ENCODE data around the gene GCK.

GCK gene

GRCh38 chr7:44163591-44163990 lies 25.6 kb downstream of the GCK start:
- Histone ChIP-seq H3K9ac (no peak overlapping the region), H3K4me2 (no peak overlapping the region), H3K36me3 (ENCODE audit: insufficient read depth) (no peaks in the 10 kb centered on the region), H2AFZ (ENCODE audit: low read depth) (no peak overlapping the region), H3K27ac (no peak overlapping the region), H3K4me3 (IDR thresholded peaks at IDR 0.05; ENCODE audit: insufficient read depth, low read depth, low read length) (no peak overlapping the region), H3K27me3 (ENCODE audit: insufficient read depth, low read depth) (no peaks in the 10 kb centered on the region), H3K4me1 (ENCODE audit: low read depth, poor library complexity, severe bottlenecking) (no peaks in the 10 kb centered on the region), H4K20me1 (ENCODE audit: insufficient read depth) (no peaks in the 10 kb centered on the region), H3K79me2 (ENCODE audit: insufficient read depth, low read depth) (no peaks in the 10 kb centered on the region)
- TF ChIP-seq CTCF (conservative IDR thresholded peaks at IDR 0.05; ENCODE audit: low read depth, low read length), result no peak

GRCh38 chr7:44162785-44163395 lies 26.3 kb downstream of the GCK start:
- no peak overlapping the region for H3K4me2 ChIP-seq
- no peak overlapping the region for H3K27ac ChIP-seq
- no peak for TF ChIP-seq CTCF (conservative IDR thresholded peaks at IDR 0.05; ENCODE audit: low read depth, low read length)
- no peak overlapping the region for H3K4me3 ChIP-seq (IDR thresholded peaks at IDR 0.05; ENCODE audit: insufficient read depth, low read depth, low read length)
- no peak overlapping the region for H3K9ac ChIP-seq
- H3K27me3 ChIP-seq (ENCODE audit: insufficient read depth, low read depth), result no peaks in the 10 kb centered on the region
- no peak overlapping the region for H2AFZ ChIP-seq (ENCODE audit: low read depth)
- no peaks in the 10 kb centered on the region for H4K20me1 ChIP-seq (ENCODE audit: insufficient read depth)
- no peaks in the 10 kb centered on the region for H3K36me3 ChIP-seq (ENCODE audit: insufficient read depth)
- H3K79me2 ChIP-seq (ENCODE audit: insufficient read depth, low read depth), result no peaks in the 10 kb centered on the region
- no peaks in the 10 kb centered on the region for H3K4me1 ChIP-seq (ENCODE audit: low read depth, poor library complexity, severe bottlenecking)

GRCh38 chr7:44162179-44162578 lies 27.1 kb downstream of the GCK start:
- Histone ChIP-seq H3K36me3 (ENCODE audit: insufficient read depth) (no peaks in the 10 kb centered on the region), H3K79me2 (ENCODE audit: insufficient read depth, low read depth) (no peaks in the 10 kb centered on the region), H2AFZ (ENCODE audit: low read depth) (no peak overlapping the region), H3K27me3 (ENCODE audit: insufficient read depth, low read depth) (no peaks in the 10 kb centered on the region), H3K4me3 (IDR thresholded peaks at IDR 0.05; ENCODE audit: insufficient read depth, low read depth, low read length) (no peak overlapping the region), H4K20me1 (ENCODE audit: insufficient read depth) (no peaks in the 10 kb centered on the region), H3K9ac (no peak overlapping the region), H3K27ac (no peak overlapping the region), H3K4me2 (no peak overlapping the region), H3K4me1 (ENCODE audit: low read depth, poor library complexity, severe bottlenecking) (no peaks in the 10 kb centered on the region)
- TF ChIP-seq CTCF (conservative IDR thresholded peaks at IDR 0.05; ENCODE audit: low read depth, low read length), result no peak

GRCh38 chr7:44161371-44161770 lies 27.9 kb downstream of the GCK start:
- no peak overlapping the region for H2AFZ ChIP-seq (ENCODE audit: low read depth)
- H3K4me3 ChIP-seq (IDR thresholded peaks at IDR 0.05; ENCODE audit: insufficient read depth, low read depth, low read length), result no peak overlapping the region
- H3K79me2 ChIP-seq (ENCODE audit: insufficient read depth, low read depth), result no peaks in the 10 kb centered on the region
- no peaks in the 10 kb centered on the region for H4K20me1 ChIP-seq (ENCODE audit: insufficient read depth)
- no peaks in the 10 kb centered on the region for H3K36me3 ChIP-seq (ENCODE audit: insufficient read depth)
- H3K4me2 ChIP-seq, result no peak overlapping the region
- H3K27me3 ChIP-seq (ENCODE audit: insufficient read depth, low read depth), result no peaks in the 10 kb centered on the region
- TF ChIP-seq CTCF (conservative IDR thresholded peaks at IDR 0.05; ENCODE audit: low read depth, low read length), result no peak
- no peak overlapping the region for H3K9ac ChIP-seq
- no peaks in the 10 kb centered on the region for H3K4me1 ChIP-seq (ENCODE audit: low read depth, poor library complexity, severe bottlenecking)
- H3K27ac ChIP-seq, result no peak overlapping the region

Measured in KMS-11 (cell line).